Fibroblast of lung (primary cell): ENCODE results near the gene MAN1A1. TPM values are rescaled to one million over a fixed set of nuclear protein-coding genes. Genes with fewer than 3 reads are reported as not detected.

Experiments
- DNase-seq, 2 donors: peaks; one replicate each; pipeline versions ENCODE4 v3.0.0 to v3.0.0-alpha.2; 2010; ENCODE audit warnings: low read depth in 2 of 2
- H2AFZ ChIP-seq: 2 replicates; pipeline ENCODE4 v1.5.1; 2012; ENCODE audit warnings: low read length, control low read depth, inconsistent platforms
- H3K27ac ChIP-seq: 2 replicates; pipeline ENCODE4 v1.5.1; 2011; ENCODE audit warnings: low read length, control low read depth; ENCODE audit not compliant: insufficient read depth
- H3K27me3 ChIP-seq: 2 replicates; pipeline ENCODE4 v1.5.1; 2011; ENCODE audit warnings: mild to moderate bottlenecking, low read length; ENCODE audit not compliant: control insufficient read depth, insufficient read depth
- H3K36me3 ChIP-seq: 2 replicates; pipeline ENCODE4 v1.5.1; 2011; ENCODE audit warnings: low read length; ENCODE audit not compliant: control insufficient read depth, insufficient read depth
- H3K4me1 ChIP-seq: 2 replicates; pipeline ENCODE4 v1.5.1; 2011; ENCODE audit warnings: low read length; ENCODE audit not compliant: control insufficient read depth, insufficient read depth; ENCODE audit errors: extremely low read depth
- H3K4me2 ChIP-seq: 2 replicates; pipeline ENCODE4 v1.5.1; 2011; ENCODE audit warnings: low read length, control low read depth; ENCODE audit not compliant: insufficient read depth; ENCODE audit errors: extremely low read depth
- H3K4me3 ChIP-seq, 4 experiments: fragments of 200-600 bp in 1 of 4; sonication (generic) in 1 of 4; replicated peaks in 1 of 4; 2 replicates each; pipeline ENCODE4 v1.5.1; 2011 to 2016; ENCODE audit warnings: low read length in 4 of 4, low read depth in 3 of 4, mild to moderate bottlenecking in 3 of 4, control low read depth in 2 of 4, inconsistent platforms in 1 of 4, mixed read lengths in 1 of 4; ENCODE audit not compliant: insufficient read depth in 1 of 4; ENCODE audit errors: control extremely low read depth in 1 of 4
- H3K79me2 ChIP-seq: 2 replicates; pipeline ENCODE4 v1.5.1; 2012; ENCODE audit warnings: mild to moderate bottlenecking, low read length, inconsistent platforms; ENCODE audit not compliant: control insufficient read depth, insufficient read depth
- H3K9ac ChIP-seq: 2 replicates; pipeline ENCODE4 v1.5.1; 2011; ENCODE audit warnings: mild to moderate bottlenecking, low read length, control low read depth; ENCODE audit not compliant: insufficient read depth
- H3K9me3 ChIP-seq: 2 replicates; pipeline ENCODE4 v1.5.1; 2012; ENCODE audit warnings: low read depth, low read length; ENCODE audit not compliant: control insufficient read depth, insufficient read depth
- H4K20me1 ChIP-seq: 2 replicates; pipeline ENCODE4 v1.5.1; 2011; ENCODE audit warnings: low read length; ENCODE audit not compliant: control insufficient read depth, insufficient read depth; ENCODE audit errors: extremely low read depth
- EZH2 ChIP-seq: IDR thresholded peaks from 2 replicates; pipeline ENCODE4 v1.5.1; 2012; ENCODE audit warnings: low read length, control low read depth, mild to moderate bottlenecking; ENCODE audit errors: missing control alignments
- polyA plus RNA-seq, 2 donors: library from polyadenylated mRNA; depleted of rRNA in 1 of 2; stranded (reverse) in 1 of 2; unstranded in 1 of 2; fragments of >200 nt; gene quantifications; 2 replicates each; pipeline ENCODE4 v1.2.1, GENCODE V29; 2011 to 2012; ENCODE audit warnings: missing spikeins in 1 of 2
- total RNA-seq: library from RNA; depleted of rRNA; stranded (reverse); fragments of >200 nt; gene quantifications from 2 replicates; pipeline ENCODE4 v1.2.1, GENCODE V29; 2014
- TF ChIP-seq, protein P1 (sequence below), 2 donors: IDR thresholded peaks in 1 of 2; conservative IDR thresholded peaks in 1 of 2; 1 replicate in 1 of 2; 2 replicates in 1 of 2; pipeline ENCODE4 v1.5.1; 2011 to 2012; ENCODE audit warnings: low read length in 2 of 2, control low read depth in 1 of 2, inconsistent platforms in 1 of 2, low read depth in 1 of 2, mild to moderate bottlenecking in 1 of 2

The MAN1A1 gene
- total and polyA plus RNA-seq, 2 donors (not counting 1 experiment from before 2014, with no cell fraction given) = 39.5 to 120 TPM

DNA sequence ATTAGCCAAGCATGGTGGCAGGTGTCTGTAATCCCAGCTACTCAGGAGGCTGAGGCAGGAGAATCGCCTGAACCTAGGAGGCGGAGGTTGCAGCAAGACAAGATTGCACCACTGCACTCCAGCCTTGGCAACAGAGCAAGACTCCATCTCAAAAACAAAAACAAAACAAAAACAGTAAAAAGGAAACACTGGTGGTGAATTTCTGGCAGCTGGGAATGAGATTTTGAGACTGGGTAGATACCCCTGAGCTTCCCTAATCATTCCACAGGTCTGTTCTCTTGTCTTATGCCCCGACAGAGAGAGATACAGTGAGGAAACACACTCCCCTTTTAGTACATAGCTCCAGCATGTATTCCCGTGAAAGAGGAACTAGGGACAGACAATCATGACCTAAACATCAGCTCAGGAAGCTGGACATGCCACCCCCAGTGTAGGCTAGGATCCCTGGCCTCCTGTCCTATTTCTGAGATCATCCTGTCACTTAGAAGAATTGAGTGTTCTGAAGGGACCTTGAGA is 9.6 kb downstream of the MAN1A1 start:
- Histone ChIP-seq H3K27me3 (no peaks in the 10 kb centered on the region), H3K27ac (no peak overlapping the region), H3K36me3 (no peaks in the 10 kb centered on the region), H3K9me3 (no peaks in the 10 kb centered on the region), H3K4me2 (no peak overlapping the region), H4K20me1 (no peaks in the 10 kb centered on the region), H3K79me2 (peaks cover 2% of the 10 kb centered on the region), H3K4me1 (no peaks in the 10 kb centered on the region), H3K4me3 (no peak overlapping the region), H3K9ac (no peak overlapping the region), H2AFZ (no peak overlapping the region)
- DNase-seq = no peak
- no peak for TF ChIP-seq EZH2
- TF ChIP-seq, protein P1, sequence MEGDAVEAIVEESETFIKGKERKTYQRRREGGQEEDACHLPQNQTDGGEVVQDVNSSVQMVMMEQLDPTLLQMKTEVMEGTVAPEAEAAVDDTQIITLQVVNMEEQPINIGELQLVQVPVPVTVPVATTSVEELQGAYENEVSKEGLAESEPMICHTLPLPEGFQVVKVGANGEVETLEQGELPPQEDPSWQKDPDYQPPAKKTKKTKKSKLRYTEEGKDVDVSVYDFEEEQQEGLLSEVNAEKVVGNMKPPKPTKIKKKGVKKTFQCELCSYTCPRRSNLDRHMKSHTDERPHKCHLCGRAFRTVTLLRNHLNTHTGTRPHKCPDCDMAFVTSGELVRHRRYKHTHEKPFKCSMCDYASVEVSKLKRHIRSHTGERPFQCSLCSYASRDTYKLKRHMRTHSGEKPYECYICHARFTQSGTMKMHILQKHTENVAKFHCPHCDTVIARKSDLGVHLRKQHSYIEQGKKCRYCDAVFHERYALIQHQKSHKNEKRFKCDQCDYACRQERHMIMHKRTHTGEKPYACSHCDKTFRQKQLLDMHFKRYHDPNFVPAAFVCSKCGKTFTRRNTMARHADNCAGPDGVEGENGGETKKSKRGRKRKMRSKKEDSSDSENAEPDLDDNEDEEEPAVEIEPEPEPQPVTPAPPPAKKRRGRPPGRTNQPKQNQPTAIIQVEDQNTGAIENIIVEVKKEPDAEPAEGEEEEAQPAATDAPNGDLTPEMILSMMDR (conservative IDR thresholded peaks at IDR 0.05 in 1 of 2, IDR thresholded peaks at IDR 0.05 in 1 of 2; ENCODE audit: low read depth in 1 of 2, low read length in 2 of 2) = no peak

DNA sequence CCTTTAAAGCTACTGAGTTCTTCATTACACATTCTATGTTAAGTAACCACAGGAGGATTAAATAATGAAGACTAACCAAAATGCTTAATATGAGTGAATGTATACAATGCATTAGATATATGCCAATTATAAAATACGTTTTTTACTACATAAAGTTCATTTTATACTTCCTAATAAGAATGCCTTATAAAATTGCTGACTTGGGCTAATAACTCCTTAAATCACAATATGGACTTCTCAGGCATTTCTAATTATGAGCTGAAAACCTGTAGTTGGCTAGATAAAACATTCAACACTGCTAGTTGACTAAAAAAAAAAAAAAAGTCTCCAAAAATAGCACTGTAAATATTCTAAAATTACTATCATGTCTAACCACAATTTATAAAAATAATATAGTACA is 11.8 kb downstream of the MAN1A1 start:
- no peak overlapping the region for H3K9ac ChIP-seq
- H3K27ac ChIP-seq = no peak overlapping the region
- no peak overlapping the region for H3K4me2 ChIP-seq
- no peaks in the 10 kb centered on the region for H3K4me1 ChIP-seq
- TF ChIP-seq, protein P1 (conservative IDR thresholded peaks at IDR 0.05 in 1 of 2, IDR thresholded peaks at IDR 0.05 in 1 of 2; ENCODE audit: low read depth in 1 of 2, low read length in 2 of 2) = no peak
- no peak for TF ChIP-seq EZH2
- no peaks in the 10 kb centered on the region for H3K36me3 ChIP-seq
- H3K4me3 ChIP-seq = no peak overlapping the region
- H3K27me3 ChIP-seq = no peaks in the 10 kb centered on the region
- no peak overlapping the region for H2AFZ ChIP-seq
- DNase-seq = no peak
- peaks cover 2% of the 10 kb centered on the region for H3K79me2 ChIP-seq
- H4K20me1 ChIP-seq = no peaks in the 10 kb centered on the region
- no peaks in the 10 kb centered on the region for H3K9me3 ChIP-seq

DNA sequence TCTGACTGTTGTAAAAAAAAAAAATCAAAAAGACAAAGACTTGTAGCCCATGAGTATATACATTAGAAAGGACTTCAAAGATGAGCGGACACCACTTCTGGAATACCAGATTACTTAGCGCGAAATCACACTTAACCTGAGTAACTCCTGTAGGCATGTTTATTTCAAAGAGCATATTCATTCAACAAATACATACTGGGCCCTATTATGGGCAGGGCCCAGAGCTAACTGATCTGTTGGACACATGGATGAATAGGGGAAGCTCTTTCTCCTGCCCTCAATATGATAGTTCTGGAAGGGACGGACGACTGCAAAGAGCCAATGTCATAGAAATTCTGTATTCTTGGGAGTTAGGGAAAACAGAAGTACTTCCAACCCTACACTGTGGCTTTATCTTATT is 12.3 kb downstream of the MAN1A1 start:
- H3K27me3 ChIP-seq = no peaks in the 10 kb centered on the region
- H3K4me3 ChIP-seq = no peak overlapping the region
- peaks cover 2% of the 10 kb centered on the region for H3K79me2 ChIP-seq
- no peaks in the 10 kb centered on the region for H4K20me1 ChIP-seq
- no peaks in the 10 kb centered on the region for H3K4me1 ChIP-seq
- H3K9me3 ChIP-seq = no peaks in the 10 kb centered on the region
- no peak overlapping the region for H2AFZ ChIP-seq
- TF ChIP-seq, protein P1 (conservative IDR thresholded peaks at IDR 0.05 in 1 of 2, IDR thresholded peaks at IDR 0.05 in 1 of 2; ENCODE audit: low read depth in 1 of 2, low read length in 2 of 2) = no peak
- TF ChIP-seq EZH2 = no peak
- no peak overlapping the region for H3K9ac ChIP-seq
- H3K36me3 ChIP-seq = no peaks in the 10 kb centered on the region
- H3K4me2 ChIP-seq = no peak overlapping the region
- H3K27ac ChIP-seq = no peak overlapping the region
- DNase-seq = no peak
